Spleen (tissue), 7 donors: ENCODE measurements around the gene GLYR1.

ENCODE experiments used
- CTCF ChIP-seq, 11 experiments: fragments of 200-600 bp in 7 of 11; fragments of 450-650 bp in 4 of 11; sonication (generic) in 4 of 11; IDR thresholded peaks in 8 of 11; conservative IDR thresholded peaks in 3 of 11; 1 replicate in 7 of 11; 2 replicates in 4 of 11; pipeline versions ENCODE4 v1.4.0 to v1.8.0; 2016 to 2021; ENCODE audit warnings: antibody characterized with exemption in 11 of 11, inconsistent platforms in 4 of 11, mild to moderate bottlenecking in 1 of 11
- POLR2A ChIP-seq, 3 donors: fragments of 450-650 bp; IDR thresholded peaks; one replicate each; pipeline ENCODE4 v1.5.1; 2017; ENCODE audit warnings: antibody characterized with exemption in 3 of 3, mild to moderate bottlenecking in 1 of 3
- donor health status: DM: no; HTN: no; CAD: no; lungs with moderate emphysema.
- donor health status: DM: no; HTN: no; CAD: no.
- donor health status: DM: no; HTN: no; CAD: no.

- no peak for TF ChIP-seq CTCF (IDR thresholded peaks at IDR 0.05 in 8 of 11, conservative IDR thresholded peaks at IDR 0.05 in 3 of 11)
- no peak for TF ChIP-seq POLR2A (IDR thresholded peaks at IDR 0.05)
Observed at GRCh38 chr16:4884972-4885874, 38.1 kb upstream of the GLYR1 start.
